Measurements from ENCODE around the gene CFAP251. TPM values are rescaled to one million over a fixed set of nuclear protein-coding genes. Genes with fewer than 3 reads are reported as not detected.
"Not testable (repeated sequence)": the region's sequence is repeated elsewhere in the genome, so short reads cannot be mapped to it uniquely, and the experiment has no call there.

Gene CFAP251
- total and polyA plus RNA-seq, 7 donors, result 0.68 to 3.0 (median 1.1) TPM; not detected in 1

- no peak for DNase-seq
- Histone ChIP-seq H3K4me3 (no peak overlapping the region), H3K27ac (no peak overlapping the region), H3K27me3 (no peaks in the 10 kb centered on the region), H3K9me3 (no peaks in the 10 kb centered on the region), H3K4me1 (no peaks in the 10 kb centered on the region), H3K36me3 (no peaks in the 10 kb centered on the region)
- WGBS, 2 donors, result 37 to 60% methylated on average over 13 of the region's 13 CpGs
- intact Hi-C loops (cut with DNase I), result no loop called here
- TF ChIP-seq POLR2AphosphoS5 (IDR thresholded peaks at IDR 0.05), result no peak
Measured at GRCh38 chr12:121983536-121984210, 65.3 kb downstream of the CFAP251 start.

DNA sequence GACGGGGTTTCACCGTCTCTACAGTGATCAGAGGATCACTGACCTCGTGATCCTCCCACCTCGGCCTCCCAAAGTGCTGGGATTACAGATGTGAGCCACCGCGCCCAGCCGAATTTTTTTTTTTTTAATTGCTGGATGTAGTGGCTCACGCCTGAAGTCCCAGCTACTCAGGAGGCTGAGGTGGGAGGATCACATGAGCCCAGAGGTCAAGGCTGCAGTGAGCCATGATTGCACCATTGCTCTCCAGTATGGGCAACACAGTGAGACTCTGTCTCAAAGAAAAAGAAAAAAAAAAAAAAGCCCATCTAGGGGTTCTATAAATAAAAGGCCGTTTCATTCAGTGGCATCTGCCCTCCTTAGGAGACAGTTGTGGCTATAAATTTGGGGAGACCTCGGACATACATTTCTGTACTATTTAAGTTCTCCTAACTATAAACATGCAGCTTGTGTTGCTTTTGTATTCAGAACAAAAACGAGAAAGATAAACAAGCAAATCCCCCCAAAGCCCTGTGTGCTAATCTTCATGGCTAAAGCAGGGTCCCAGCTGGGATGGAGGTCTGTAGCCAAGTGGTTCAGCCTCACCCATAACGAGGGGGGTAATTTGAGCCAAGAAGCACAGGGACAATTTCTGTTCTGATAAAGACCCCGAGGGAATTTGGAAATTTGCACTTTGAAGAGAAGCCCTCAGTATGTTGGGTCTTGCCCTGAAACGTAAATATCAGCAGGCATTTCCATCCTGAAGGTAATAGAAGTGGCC, 68.3 kb downstream of the CFAP251 start:
- 80 to 84% methylated on average over 14 of the region's 14 CpGs for WGBS, 2 donors
- H3K27me3 ChIP-seq, result no peaks in the 10 kb centered on the region
- H3K4me3 ChIP-seq, result no peak overlapping the region
- intact Hi-C loops (cut with DNase I), result no loop called here
- no peaks in the 10 kb centered on the region for H3K36me3 ChIP-seq
- DNase-seq, result no peak
- H3K27ac ChIP-seq, result no peak overlapping the region
- H3K9me3 ChIP-seq, result no peaks in the 10 kb centered on the region
- TF ChIP-seq POLR2A (IDR thresholded peaks at IDR 0.05), result no peak
- TF ChIP-seq, protein P1, sequence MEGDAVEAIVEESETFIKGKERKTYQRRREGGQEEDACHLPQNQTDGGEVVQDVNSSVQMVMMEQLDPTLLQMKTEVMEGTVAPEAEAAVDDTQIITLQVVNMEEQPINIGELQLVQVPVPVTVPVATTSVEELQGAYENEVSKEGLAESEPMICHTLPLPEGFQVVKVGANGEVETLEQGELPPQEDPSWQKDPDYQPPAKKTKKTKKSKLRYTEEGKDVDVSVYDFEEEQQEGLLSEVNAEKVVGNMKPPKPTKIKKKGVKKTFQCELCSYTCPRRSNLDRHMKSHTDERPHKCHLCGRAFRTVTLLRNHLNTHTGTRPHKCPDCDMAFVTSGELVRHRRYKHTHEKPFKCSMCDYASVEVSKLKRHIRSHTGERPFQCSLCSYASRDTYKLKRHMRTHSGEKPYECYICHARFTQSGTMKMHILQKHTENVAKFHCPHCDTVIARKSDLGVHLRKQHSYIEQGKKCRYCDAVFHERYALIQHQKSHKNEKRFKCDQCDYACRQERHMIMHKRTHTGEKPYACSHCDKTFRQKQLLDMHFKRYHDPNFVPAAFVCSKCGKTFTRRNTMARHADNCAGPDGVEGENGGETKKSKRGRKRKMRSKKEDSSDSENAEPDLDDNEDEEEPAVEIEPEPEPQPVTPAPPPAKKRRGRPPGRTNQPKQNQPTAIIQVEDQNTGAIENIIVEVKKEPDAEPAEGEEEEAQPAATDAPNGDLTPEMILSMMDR (IDR thresholded peaks at IDR 0.05), result no peak
- TF ChIP-seq EP300 (IDR thresholded peaks at IDR 0.05), result no peak
- no peak for TF ChIP-seq POLR2AphosphoS5 (IDR thresholded peaks at IDR 0.05)
- no peaks in the 10 kb centered on the region for H3K4me1 ChIP-seq

GRCh38 chr12:121988519-121988918, 70.1 kb downstream of the CFAP251 start:
- H3K36me3 ChIP-seq; H3K9me3 ChIP-seq; H3K4me1 ChIP-seq; intact Hi-C loops (cut with DNase I); DNase-seq; H3K4me3 ChIP-seq; H3K27ac ChIP-seq; H3K27me3 ChIP-seq: not testable (repeated sequence)
- 94 to 96% methylated on average over 10 of the region's 10 CpGs for WGBS, 2 donors

DNA sequence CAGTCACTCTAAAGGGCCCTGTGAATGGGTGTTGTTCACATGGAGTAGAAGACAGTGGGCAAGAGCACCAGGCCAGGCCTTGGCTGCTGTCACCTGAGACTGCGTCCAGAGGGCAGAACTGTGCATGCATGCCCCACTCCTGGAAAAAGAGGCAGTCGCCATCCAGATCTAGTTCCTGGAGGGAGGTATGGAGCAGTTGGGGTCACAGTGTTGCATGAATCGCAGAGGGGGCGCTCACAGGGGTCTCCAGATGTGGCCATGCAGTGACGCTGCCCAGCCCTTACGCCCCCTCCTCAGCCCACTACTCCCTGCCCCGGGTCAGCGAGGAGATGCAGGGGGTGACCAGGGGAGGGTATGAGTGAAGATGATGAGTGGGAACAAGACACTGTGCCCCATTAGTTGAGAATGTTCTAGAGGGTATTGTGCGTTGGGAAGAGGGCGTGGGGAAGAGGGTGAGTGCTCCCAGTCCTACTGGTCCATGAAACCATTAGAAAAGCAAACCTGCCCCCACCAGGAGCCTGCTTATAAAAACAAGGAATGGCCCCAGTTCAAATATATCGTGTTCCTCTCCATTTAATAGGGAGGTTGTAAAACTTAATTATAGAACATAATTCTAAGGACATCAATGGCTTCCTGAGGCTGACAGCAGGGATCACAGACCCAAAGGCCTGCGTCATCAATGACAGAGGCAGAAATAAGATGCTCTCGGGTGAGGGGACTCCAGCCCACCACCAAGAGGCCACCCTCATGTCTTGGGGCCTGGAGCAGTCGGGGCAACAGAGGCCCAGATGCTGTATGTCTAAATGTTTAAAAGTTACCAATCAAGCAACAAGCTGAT, 71.1 kb downstream of the CFAP251 start:
- H3K36me3 ChIP-seq, result no peaks in the 10 kb centered on the region
- no peak for TF ChIP-seq EP300 (IDR thresholded peaks at IDR 0.05)
- no peak for TF ChIP-seq POLR2AphosphoS5 (IDR thresholded peaks at IDR 0.05)
- TF ChIP-seq, protein P1 (IDR thresholded peaks at IDR 0.05), result no peak
- no peaks in the 10 kb centered on the region for H3K4me1 ChIP-seq
- H3K9me3 ChIP-seq, result no peaks in the 10 kb centered on the region
- WGBS, 2 donors, result 80 to 88% methylated on average over 14 of the region's 14 CpGs
- no peak overlapping the region for H3K4me3 ChIP-seq
- H3K27ac ChIP-seq, result no peak overlapping the region
- no peaks in the 10 kb centered on the region for H3K27me3 ChIP-seq
- intact Hi-C loops (cut with DNase I), result no loop called here
- DNase-seq, result no peak

DNA sequence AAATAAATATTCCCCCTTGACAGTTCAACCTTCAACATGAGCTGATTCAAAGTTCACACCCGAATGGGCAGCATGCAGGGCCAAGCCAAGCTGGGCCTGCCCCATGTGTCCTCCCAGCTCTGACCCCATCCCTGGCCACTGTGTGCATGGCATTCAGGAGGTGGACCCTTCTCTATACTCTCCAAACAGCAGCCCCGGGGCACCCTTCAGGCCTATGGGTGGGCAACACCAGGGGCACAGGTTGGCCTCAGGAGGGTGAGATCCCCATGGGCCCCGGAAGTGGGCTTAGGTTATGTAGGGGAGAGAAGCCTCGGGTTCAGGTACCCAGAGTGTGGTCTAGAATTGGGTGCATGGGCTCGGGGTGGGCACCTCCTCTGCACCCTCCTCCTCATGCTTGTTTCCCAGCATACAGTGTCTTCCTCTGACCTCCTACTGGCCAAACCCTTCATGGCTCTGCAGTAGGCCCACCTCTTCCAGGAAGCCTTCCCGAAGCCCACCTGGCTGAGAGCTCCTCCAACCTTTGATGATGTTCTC, 71.8 kb downstream of the CFAP251 start:
- intact Hi-C loops (cut with DNase I), result no loop called here

More for the DNA sequence above, 71.8 kb downstream of the CFAP251 start:
- H3K27me3 ChIP-seq, result no peaks in the 10 kb centered on the region
- TF ChIP-seq POLR2AphosphoS5 (IDR thresholded peaks at IDR 0.05) (no peak), EP300 (IDR thresholded peaks at IDR 0.05) (no peak), POLR2A (IDR thresholded peaks at IDR 0.05) (no peak)
- TF ChIP-seq, protein P1 (IDR thresholded peaks at IDR 0.05), result no peak
- no peaks in the 10 kb centered on the region for H3K36me3 ChIP-seq
- 91 to 92% methylated on average over 6 of the region's 6 CpGs for WGBS, 2 donors
- no peaks in the 10 kb centered on the region for H3K9me3 ChIP-seq
- DNase-seq, result no peak
- no peak overlapping the region for H3K27ac ChIP-seq
- H3K4me1 ChIP-seq, result no peaks in the 10 kb centered on the region
- H3K4me3 ChIP-seq, result no peak overlapping the region

Measured in sigmoid colon (tissue), 7 donors.